HG03196 (cell line): Measurements from ENCODE around the gene XPO1.
"Not testable (repeated sequence)": the region's sequence is repeated elsewhere in the genome, so short reads cannot be mapped to it uniquely, and the experiment has no call there.

Experiments
- ATAC-seq: cut with Tn5 transposase; IDR thresholded peaks from one replicate; pipeline ENCODE4 v1.9.1; 2021; ENCODE audit not compliant: unreplicated experiment

Gene XPO1

DNA sequence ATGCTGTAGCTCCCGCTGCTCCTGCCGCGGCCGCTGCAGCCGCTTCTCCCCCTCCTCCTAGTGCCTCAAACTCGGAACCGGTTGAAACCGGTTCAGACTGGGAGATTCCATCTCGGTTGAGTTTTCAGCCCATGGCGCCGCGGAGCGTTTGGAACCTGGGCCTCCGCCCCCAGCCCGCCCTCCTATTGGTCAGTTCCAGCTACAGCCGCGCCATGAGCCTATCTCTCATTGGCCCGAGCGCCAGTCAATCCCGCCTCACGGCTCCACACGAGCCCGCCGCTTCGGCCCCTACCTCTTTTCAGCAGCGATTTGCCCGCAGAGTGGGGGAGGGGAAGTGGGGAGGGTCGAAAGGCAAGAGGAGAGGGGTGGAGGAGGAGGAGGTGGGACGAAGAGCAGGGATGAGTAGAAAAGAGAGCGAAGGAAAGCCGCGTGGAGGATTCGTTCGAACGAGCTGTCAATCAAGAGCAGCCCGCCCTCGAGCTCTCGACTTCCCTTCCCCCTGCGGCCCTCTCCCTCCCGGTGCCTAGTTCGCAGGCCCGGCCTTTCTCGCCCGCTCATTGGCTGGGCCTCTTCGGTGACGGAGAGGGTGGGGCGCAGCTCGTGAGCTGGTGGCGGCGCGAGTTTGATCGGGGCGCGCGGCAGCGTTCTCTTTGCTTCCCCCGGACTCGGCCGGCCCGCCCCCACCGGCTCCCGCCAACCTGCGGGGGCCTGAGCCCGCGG is at the start of gene XPO1:
XPO1 (minus strand) TSS at position 157 of the 720 bp plus-strand sequence. CDS start 4,459 bp downstream, outside the sequence.
- peak; percentile 82 for ATAC-seq

DNA sequence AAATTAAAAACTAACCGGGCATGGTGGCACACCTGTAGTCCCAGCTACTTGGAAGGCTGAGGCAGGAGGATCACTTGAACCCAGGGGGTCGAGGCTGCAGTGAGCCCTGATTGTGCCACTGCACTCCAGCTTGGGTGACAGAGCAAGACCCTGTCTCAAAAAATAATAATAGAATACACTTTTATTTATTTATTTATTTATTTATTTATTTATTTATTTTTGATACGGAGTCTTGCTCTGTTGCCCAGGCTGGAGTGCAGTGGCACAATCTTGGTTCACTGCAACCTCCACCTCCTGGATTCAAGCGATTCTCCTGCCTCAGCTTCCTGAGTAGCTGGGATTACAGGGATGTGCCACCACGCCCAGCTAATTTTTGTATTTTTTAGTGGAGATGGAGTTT is 48.8 kb upstream of the XPO1 start:
- ATAC-seq, result not testable (repeated sequence)

GRCh38 chr2:61585383-61585782 is 47.2 kb upstream of the XPO1 start:
- no peak for ATAC-seq

- not testable (repeated sequence) for ATAC-seq
Measured at GRCh38 chr2:61584368-61584767, 46.2 kb upstream of the XPO1 start.

DNA sequence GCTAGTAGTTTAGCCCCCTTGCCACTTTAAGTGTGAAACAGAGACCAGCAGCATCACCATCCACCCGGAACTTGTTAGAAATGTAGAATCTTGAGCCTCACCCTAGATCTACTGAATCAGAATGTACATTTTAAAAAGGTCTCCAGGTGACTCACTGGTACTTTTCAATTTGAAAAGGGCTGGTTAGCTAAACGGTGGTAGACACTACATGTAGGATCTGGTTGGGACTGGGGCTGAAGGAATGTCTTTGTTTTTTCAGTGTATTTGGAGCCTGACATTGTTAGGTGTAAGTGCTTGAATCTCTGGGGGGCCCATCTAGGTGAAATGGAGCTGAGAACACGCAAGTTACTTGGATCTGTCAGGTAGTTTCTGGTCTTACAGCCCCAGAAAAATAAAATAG is 44.0 kb upstream of the XPO1 start:
- ATAC-seq, result no peak

GRCh38 chr2:61581716-61582115 is 43.6 kb upstream of the XPO1 start:
- no peak for ATAC-seq

DNA sequence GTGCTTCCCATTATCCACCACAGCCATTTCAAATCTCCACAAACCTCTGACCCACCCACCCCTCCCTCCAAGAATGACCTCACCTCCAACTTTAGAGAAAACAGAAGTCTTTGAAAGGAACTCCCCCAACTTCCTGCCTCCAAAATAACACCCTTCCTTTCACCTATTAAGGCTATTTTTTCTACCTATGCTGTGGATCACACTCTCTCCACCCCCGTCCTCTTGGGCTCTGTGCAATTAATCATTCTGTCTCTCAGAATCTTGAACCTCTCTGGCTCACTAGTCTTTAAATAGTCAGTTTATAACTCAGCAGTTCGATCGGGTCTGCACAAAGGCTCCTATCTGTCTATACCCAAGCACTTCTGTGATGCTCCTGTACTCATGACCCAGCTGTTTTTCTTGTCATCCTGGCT is 37.3 kb upstream of the XPO1 start:
- no peak for ATAC-seq

- ATAC-seq, result no peak
Measured at GRCh38 chr2:61566566-61566965, 28.4 kb upstream of the XPO1 start.

- no peak for ATAC-seq
Measured at GRCh38 chr2:61562615-61563014, 24.5 kb upstream of the XPO1 start.

DNA sequence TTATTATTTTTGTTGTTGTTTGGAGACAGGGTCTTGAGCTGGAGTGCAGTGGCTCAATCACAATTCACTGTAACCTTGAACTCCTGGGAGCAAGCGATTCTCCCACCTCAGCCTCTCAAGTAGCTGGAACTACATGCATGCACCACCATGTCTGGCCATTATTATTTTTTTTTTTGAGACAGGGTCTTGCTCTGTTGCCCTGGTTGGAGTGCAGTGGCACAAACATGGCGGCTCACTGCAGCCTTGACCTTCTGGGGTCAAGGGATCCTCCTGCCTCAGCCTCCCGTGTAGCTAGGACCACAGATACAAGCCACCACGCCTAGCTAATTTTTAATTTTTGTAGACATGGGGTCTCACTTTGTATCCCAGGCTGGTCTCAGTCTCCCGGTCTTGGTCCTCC is 20.0 kb upstream of the XPO1 start:
- ATAC-seq, result no peak

- ATAC-seq, result no peak
Measured at GRCh38 chr2:61557381-61557780, 19.2 kb upstream of the XPO1 start.

DNA sequence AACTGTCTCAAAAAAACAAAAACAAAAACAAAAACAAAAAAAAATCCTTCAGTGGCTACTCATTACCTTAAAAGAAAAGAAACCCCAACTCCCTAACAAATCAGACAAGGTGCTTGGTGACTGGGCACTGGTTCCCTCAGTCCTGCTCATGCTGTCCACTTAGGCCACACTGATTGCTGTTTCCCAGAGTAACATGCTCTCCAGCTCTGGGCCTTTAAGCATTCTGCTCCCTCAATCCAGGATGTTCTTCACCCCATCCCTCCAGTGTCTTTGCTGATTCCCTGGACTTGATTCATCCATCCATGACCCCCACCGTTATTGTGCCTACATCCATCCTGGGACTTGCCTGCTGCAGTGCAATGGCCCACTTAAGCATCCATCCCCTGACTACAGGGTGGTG is 16.4 kb upstream of the XPO1 start:
- no peak for ATAC-seq

- no peak for ATAC-seq
Measured at GRCh38 chr2:61550375-61551209, 12.4 kb upstream of the XPO1 start.

DNA sequence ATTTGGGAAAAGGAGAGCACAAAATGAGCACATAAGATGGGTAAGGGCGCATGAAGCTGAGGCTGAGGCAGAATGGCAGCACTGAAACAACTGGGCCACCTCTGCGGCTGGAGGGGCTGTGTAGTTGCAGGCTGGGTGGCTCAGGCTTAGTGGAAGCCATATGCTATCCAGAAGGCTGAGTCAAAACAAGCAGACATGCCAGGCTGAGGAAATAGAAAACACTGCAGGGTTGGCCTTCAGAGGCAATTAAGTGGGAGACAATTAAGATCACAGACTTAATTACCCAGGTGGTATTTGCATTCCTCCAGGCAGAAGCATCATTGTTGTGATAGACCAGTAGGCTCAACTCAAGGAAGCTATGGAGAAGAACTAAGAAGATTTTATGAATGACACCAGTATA is 11.4 kb upstream of the XPO1 start:
- no peak for ATAC-seq

GRCh38 chr2:61543062-61543461 is 4.9 kb upstream of the XPO1 start:
- ATAC-seq, result no peak

DNA sequence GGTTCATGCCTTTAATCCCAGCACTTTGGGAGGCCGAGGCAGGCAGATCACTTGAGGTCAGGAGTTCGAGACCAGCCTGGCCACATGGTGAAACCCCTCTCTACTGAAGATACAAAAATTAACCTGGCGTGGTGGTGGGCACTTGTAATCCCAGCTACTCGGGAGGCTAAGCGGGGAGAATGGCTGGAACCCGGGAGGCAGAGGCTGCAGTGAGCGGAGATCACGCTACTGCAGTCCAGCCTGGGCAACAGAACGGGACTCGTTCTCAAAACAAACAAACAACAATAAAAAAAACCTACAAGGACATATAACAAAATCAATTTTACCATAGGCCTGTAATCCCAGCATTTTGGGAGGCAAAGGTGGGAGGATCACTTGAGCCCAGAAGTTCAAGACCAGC is 2.0 kb upstream of the XPO1 start:
- ATAC-seq, result not testable (repeated sequence)

DNA sequence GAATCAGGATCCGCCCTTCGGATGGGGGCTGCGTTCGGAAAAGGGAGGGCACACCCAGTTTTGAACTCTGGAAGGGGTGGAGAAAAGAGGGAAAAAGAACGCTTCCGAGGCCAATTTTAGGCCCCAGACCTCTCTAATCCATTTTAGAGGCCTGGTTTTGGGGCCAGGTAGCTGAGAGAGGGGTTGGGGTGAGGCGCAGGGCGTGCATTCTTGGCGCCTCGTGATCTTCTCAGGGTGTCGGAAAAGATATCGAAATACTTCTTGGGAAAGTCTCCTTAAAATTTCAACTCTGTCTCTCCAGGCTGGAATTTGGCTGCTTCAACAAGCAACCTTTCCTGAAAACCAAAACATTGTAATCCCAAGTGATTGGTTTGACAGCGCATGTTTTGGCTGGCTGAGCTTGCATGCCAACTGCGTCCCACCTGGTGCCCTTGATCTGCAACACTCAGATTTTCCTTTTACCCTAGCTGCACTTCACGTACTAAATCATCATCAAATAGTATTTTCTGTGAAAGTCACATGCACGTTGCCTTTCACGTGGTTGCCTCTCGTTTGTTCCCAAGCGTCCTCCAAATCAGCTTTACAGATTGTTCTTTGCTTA is 864 bp upstream of the XPO1 start:
- ATAC-seq, result no peak

- ATAC-seq, result no peak
Measured at GRCh38 chr2:61537950-61538199, 281 bp downstream of the XPO1 start.

- ATAC-seq, result no peak
Measured at GRCh38 chr2:61537277-61537949, 743 bp downstream of the XPO1 start.

DNA sequence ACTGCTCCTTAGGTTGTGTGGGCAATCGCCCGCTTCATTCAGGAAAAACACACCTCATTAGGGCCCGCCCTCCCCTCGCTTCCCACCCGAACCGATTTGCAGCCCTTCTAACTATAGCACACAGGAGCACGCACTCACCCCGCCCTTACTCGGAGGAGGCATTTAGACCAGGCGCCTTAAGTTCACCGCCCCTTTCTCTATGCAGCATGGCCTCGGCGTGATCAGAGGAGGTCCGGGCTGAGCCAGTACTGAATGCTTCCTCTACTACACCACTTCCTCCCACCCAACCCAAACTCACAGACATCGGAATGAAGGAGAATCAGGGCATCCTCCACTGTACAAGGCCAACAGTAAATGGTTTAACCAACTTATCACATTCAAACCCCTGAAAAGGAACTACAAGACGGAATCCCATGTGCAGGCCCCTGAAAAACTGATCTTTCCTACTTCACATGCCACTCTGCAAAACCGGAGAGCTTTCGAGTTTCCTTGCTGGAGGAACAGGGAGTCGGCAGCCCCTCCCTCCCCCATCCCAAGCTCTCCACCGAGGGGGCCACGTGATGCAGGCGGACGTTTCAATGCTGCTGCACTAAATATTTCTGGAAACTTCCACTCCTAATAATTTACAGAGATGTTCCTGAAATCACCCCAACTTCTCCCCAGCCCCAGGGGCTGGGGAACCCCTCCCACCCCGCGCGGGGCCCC is 1.4 kb downstream of the XPO1 start:
- ATAC-seq, result peak; percentile 62

- ATAC-seq, result no peak
Measured at GRCh38 chr2:61536180-61536571, 2.0 kb downstream of the XPO1 start.
